Measurements from ENCODE around the gene RNF151.

RNF151 gene

DNA sequence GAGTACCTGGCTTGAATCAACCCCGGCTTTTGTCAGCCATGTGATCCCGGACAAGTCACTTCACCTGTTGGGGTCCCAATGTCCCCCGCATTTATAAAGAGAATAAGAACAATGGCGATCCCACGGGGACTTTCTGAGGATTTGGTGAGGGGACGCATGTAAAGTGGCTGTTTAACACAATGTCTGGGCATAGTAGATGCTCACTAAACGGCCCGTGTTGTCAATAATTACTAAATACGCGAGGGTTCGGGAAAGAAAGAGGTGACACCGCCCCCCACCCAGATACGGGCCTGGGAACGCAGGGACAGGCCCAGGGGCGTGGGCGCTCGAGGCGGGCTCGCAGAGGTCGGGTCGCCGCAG, 24.9 kb downstream of the RNF151 start:
- TF ChIP-seq CTCF (IDR thresholded peaks at IDR 0.05; ENCODE audit: low read depth, low read length) = no peak
- no peak for TF ChIP-seq EZH2phosphoT487 (IDR thresholded peaks at IDR 0.05; ENCODE audit: low read depth)
- no peak overlapping the region for H3K27ac ChIP-seq (ENCODE audit: low read length)
- 0 out of 2 replicates have a peak, but pooled peaks cover 4% of the 10 kb centered on the region for H3K4me1 ChIP-seq (ENCODE audit: low read length)
- H3K4me3 ChIP-seq (ENCODE audit: low read length) = no peak overlapping the region
- no peak overlapping the region for H3K4me2 ChIP-seq (ENCODE audit: low read length)
- H2AFZ ChIP-seq (ENCODE audit: low read depth, low read length) = no peak overlapping the region
- no peaks in the 10 kb centered on the region for H4K20me1 ChIP-seq (ENCODE audit: insufficient read depth, low read length)
- no peaks in the 10 kb centered on the region for H3K27me3 ChIP-seq (ENCODE audit: low read depth, low read length)
- H3K36me3 ChIP-seq (replicated peaks; ENCODE audit: low read depth, low read length) = peaks cover 4% of the 10 kb centered on the region
- H3K9me3 ChIP-seq (ENCODE audit: insufficient read depth, low read length) = no peaks in the 10 kb centered on the region
- no peaks in the 10 kb centered on the region for H3K79me2 ChIP-seq (ENCODE audit: low read length)
- H3K9ac ChIP-seq (ENCODE audit: low read length) = no peak overlapping the region

GRCh38 chr16:1991948-1992703, 25.5 kb downstream of the RNF151 start:
- H3K9ac ChIP-seq (ENCODE audit: low read length) = no peak overlapping the region
- no peaks in the 10 kb centered on the region for H4K20me1 ChIP-seq (ENCODE audit: insufficient read depth, low read length)
- H3K27me3 ChIP-seq (ENCODE audit: low read depth, low read length) = no peaks in the 10 kb centered on the region
- no peaks in the 10 kb centered on the region for H3K9me3 ChIP-seq (ENCODE audit: insufficient read depth, low read length)
- H3K4me3 ChIP-seq (ENCODE audit: low read length) = no peak overlapping the region
- peaks cover 7% of the 10 kb centered on the region for H3K36me3 ChIP-seq (replicated peaks; ENCODE audit: low read depth, low read length)
- H3K4me2 ChIP-seq (ENCODE audit: low read length) = no peak overlapping the region
- no peak overlapping the region for H3K27ac ChIP-seq (ENCODE audit: low read length)
- H3K79me2 ChIP-seq (ENCODE audit: low read length) = no peaks in the 10 kb centered on the region
- 0 out of 2 replicates have a peak, but pooled peaks cover 4% of the 10 kb centered on the region for H3K4me1 ChIP-seq (ENCODE audit: low read length)
- H2AFZ ChIP-seq (ENCODE audit: low read depth, low read length) = no peak overlapping the region
- TF ChIP-seq EZH2phosphoT487 (IDR thresholded peaks at IDR 0.05; ENCODE audit: low read depth) (no peak), CTCF (IDR thresholded peaks at IDR 0.05; ENCODE audit: low read depth, low read length) (no peak)

DNA sequence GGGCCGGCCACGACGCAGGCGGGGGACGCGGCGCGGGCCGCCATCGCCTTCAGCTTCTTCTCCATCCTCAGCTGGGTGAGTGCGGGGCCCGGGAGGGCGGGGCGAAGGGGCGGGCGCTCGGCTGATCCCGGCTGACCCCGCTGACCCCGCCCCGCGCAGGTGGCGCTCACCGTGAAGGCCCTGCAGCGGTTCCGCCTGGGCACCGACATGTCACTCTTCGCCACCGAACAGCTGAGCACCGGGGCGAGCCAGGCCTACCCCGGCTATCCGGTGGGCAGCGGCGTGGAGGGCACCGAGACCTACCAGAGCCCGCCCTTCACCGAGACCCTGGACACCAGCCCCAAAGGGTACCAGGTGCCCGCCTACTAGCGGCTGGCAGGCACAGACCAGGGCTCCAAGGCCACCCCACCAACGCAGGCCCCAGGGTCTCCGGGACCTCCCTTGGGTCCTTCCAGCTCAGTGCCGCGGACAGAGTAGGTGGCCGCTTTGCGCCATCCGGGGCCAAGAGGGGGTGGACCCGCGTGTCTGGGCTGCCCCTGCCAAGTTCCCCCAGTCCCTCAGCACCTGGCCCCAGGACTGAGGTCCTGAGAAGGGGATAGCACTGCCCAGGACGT, 26.2 kb downstream of the RNF151 start:
- Histone ChIP-seq H3K27ac (ENCODE audit: low read length) (no peak overlapping the region), H3K4me3 (ENCODE audit: low read length) (no peak overlapping the region), H3K9ac (ENCODE audit: low read length) (no peak overlapping the region), H3K9me3 (ENCODE audit: insufficient read depth, low read length) (no peaks in the 10 kb centered on the region), H3K79me2 (ENCODE audit: low read length) (no peaks in the 10 kb centered on the region), H4K20me1 (ENCODE audit: insufficient read depth, low read length) (no peaks in the 10 kb centered on the region), H3K4me2 (ENCODE audit: low read length) (no peak overlapping the region), H3K36me3 (replicated peaks; ENCODE audit: low read depth, low read length) (peaks cover 7% of the 10 kb centered on the region), H2AFZ (ENCODE audit: low read depth, low read length) (no peak overlapping the region), H3K4me1 (ENCODE audit: low read length) (0 out of 2 replicates have a peak, but pooled peaks cover 4% of the 10 kb centered on the region), H3K27me3 (ENCODE audit: low read depth, low read length) (no peaks in the 10 kb centered on the region)
- TF ChIP-seq CTCF (IDR thresholded peaks at IDR 0.05; ENCODE audit: low read depth, low read length) (no peak), EZH2phosphoT487 (IDR thresholded peaks at IDR 0.05; ENCODE audit: low read depth) (no peak)

- H3K4me3 ChIP-seq (ENCODE audit: low read length) = no peak overlapping the region
- 0 out of 2 replicates have a peak, but pooled peaks cover 4% of the 10 kb centered on the region for H3K4me1 ChIP-seq (ENCODE audit: low read length)
- peaks cover 7% of the 10 kb centered on the region for H3K36me3 ChIP-seq (replicated peaks; ENCODE audit: low read depth, low read length)
- H3K27me3 ChIP-seq (ENCODE audit: low read depth, low read length) = no peaks in the 10 kb centered on the region
- H3K27ac ChIP-seq (ENCODE audit: low read length) = no peak overlapping the region
- TF ChIP-seq CTCF (IDR thresholded peaks at IDR 0.05; ENCODE audit: low read depth, low read length) (no peak), EZH2phosphoT487 (IDR thresholded peaks at IDR 0.05; ENCODE audit: low read depth) (no peak)
- H3K79me2 ChIP-seq (ENCODE audit: low read length) = no peaks in the 10 kb centered on the region
- H2AFZ ChIP-seq (ENCODE audit: low read depth, low read length) = no peak overlapping the region
- H4K20me1 ChIP-seq (ENCODE audit: insufficient read depth, low read length) = no peaks in the 10 kb centered on the region
- no peak overlapping the region for H3K9ac ChIP-seq (ENCODE audit: low read length)
- H3K4me2 ChIP-seq (ENCODE audit: low read length) = no peak overlapping the region
- no peaks in the 10 kb centered on the region for H3K9me3 ChIP-seq (ENCODE audit: insufficient read depth, low read length)
Measured at GRCh38 chr16:1993731-1994131, 27.1 kb downstream of the RNF151 start.

Measured in OCI-LY3 (cell line).